HG02840 (cell line): ENCODE data around the gene VPS25.
"Not testable (repeated sequence)": the region's sequence is repeated elsewhere in the genome, so short reads cannot be mapped to it uniquely, and the experiment has no call there.

Experiments used
- ATAC-seq: cut with Tn5 transposase; IDR thresholded peaks from one replicate; pipeline ENCODE4 v1.9.1; 2021; ENCODE audit warnings: mild to moderate bottlenecking, moderate library complexity, moderate number of reproducible peaks; ENCODE audit not compliant: unreplicated experiment, low FRiP score

Gene VPS25

GRCh38 chr17:42767512-42767911 is 5.7 kb upstream of the VPS25 start:
- no peak for ATAC-seq

- not testable (repeated sequence) for ATAC-seq
Observed at GRCh38 chr17:42768006-42768405, 5.2 kb upstream of the VPS25 start.

GRCh38 chr17:42769964-42770363 is 3.3 kb upstream of the VPS25 start:
- not testable (repeated sequence) for ATAC-seq

GRCh38 chr17:42772945-42773289 is 332 bp upstream of the VPS25 start:
- ATAC-seq, result no peak

GRCh38 chr17:42774066-42774745 is 957 bp downstream of the VPS25 start:
- ATAC-seq, result no peak

GRCh38 chr17:42775534-42776098 is 2.4 kb downstream of the VPS25 start:
- no peak for ATAC-seq

GRCh38 chr17:42778570-42778969 is 5.3 kb downstream of the VPS25 start:
- no peak for ATAC-seq

- ATAC-seq, result no peak
Observed at GRCh38 chr17:42779304-42779935, 6.2 kb downstream of the VPS25 start.

- ATAC-seq, result no peak
Observed at GRCh38 chr17:42779936-42780850, 6.9 kb downstream of the VPS25 start, which contains the start of gene WNK4. TSS of gene WNK4 (plus strand) at chr17:42780610. CDS start at chr17:42780699, 89 bp downstream.

GRCh38 chr17:42780851-42781638 is 7.8 kb downstream of the VPS25 start:
- ATAC-seq, result no peak

- ATAC-seq, result no peak
Observed at GRCh38 chr17:42781639-42782165, 8.5 kb downstream of the VPS25 start.

GRCh38 chr17:42782166-42783061 is 9.2 kb downstream of the VPS25 start:
- ATAC-seq, result no peak

GRCh38 chr17:42783062-42783790 is 10.0 kb downstream of the VPS25 start:
- ATAC-seq, result no peak

GRCh38 chr17:42783791-42784138 is 10.5 kb downstream of the VPS25 start:
- ATAC-seq, result no peak

- ATAC-seq, result no peak
Observed at GRCh38 chr17:42784409-42784808, 11.2 kb downstream of the VPS25 start.

- ATAC-seq, result no peak
Observed at GRCh38 chr17:42784811-42785592, 11.8 kb downstream of the VPS25 start.

GRCh38 chr17:42787266-42787665 is 14.0 kb downstream of the VPS25 start:
- ATAC-seq, result no peak

- ATAC-seq, result no peak
Observed at GRCh38 chr17:42791948-42792347, 18.7 kb downstream of the VPS25 start.
